Activated naive CD4-positive, alpha-beta T cell (primary cell): ENCODE data around the gene PRCP.

Experiments used
- DNase-seq, 4 experiments: peaks; one replicate each; lab custom pipeline; 2025; lab: John Stamatoyannopoulos, UW

PRCP gene

DNA sequence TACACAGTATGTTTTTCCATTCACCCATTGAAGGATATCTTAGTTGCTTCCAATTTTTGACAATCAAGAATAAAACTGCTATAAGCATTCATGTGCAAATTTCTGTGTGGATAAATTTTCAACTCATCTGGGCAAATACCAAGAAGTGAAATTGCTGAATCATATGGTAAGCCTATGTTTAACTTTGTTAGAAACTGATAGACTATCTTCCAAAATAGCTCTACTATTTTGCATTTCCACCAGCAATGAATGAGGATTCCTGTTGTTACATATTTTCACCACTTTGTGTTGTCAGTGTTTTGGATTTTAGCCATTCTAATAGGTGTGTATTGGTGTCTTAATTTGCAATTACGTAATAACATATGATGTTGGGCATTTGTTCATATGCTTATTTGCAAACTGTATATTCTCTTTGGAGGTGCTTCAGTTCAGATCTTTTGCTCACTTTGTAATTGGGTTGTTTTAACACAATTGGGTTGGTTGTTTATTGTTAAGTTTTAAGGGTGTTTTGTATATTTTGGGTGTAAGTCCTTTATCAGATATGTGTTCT, 117.3 kb downstream of the PRCP start:
- DNase-seq, result no peak

DNA sequence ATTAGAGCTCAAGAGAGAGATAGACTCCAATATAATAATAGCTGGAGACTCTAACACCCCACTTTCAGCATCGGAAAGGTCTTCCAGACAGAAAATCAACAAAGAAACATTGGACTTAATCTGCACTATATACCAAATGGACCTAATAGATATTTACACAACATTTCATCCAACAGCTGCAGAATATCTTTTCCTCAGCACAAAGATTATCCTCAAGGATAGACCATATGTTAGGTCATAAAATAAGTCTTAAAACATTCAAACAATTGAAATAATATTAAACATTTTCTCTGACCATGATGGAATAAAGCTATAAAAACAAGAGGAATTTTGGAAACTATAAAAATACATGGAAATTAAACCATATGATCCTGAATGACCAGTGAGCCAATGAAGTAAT, 121.5 kb downstream of the PRCP start:
- DNase-seq, result no peak

DNA sequence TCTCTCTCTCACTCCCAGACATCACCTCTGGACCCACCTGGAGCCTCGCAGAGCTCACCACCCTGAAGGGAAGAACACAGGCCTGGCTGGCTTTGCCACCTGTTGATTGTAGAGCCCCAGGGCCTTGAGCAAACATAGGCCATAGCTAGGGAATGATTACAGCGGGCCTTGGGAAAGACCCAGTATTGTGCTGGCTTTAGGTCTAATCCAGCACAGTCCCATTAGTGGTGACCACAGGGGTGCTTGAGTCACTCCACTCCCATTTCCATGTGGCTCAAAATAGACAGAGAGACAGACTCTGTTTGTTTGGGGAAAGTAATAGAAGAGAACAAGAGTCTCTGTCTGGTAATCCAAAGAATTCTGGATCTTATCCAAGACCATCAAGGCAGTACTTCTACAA, 123.9 kb downstream of the PRCP start:
- DNase-seq, result no peak

DNA sequence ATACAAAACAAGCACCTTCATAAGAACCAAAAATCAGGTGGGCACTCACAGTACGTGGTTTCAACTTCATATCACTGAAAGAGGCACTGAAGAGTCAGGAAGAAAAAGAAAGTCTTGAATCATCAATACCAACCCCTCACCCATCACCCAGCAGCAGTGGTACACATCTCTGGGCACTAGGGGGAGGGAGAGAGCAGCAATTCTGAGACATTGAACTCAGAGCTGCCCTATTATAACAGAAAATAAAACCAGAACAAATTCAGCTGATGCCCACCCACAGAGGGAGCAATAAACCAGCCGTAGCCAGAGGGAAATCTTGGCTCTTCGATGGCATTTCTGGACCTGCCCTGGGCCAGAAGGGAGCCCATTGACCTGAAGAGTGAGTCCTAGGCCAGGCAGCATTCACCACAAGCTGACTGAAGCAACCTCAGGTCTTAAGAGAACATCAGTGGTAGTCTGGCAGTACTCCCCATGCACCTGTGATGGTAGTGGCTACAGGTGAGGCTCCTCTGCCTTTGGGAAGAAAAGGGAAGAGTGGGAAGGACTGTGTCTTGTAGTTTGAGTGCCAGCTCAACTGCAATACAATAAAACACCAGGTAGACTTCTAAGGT, 124.4 kb downstream of the PRCP start:
- peak in 1 of 4 experiments; percentile 2 for DNase-seq

DNA sequence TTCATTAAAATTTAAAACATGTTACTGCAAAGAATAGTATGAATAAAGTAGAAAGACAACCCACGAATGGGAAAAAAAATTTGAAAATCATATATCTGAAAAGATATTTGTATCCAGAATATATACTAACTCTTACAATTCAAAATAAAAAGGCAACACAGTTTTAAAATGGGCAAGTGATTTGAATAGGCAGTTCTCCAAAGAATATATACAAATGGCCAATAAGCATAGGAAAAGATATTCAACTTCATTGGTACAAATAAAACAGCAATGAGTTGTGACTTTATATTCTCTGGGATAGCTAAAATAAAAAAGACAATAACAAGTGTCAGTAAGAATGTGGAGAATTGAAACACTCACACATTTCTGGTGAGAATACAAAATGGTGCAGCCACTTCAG, 125.0 kb downstream of the PRCP start:
- no peak for DNase-seq
